Measurements from ENCODE around the gene CKMT1B.
A peak's percentile ranks its signal among the peaks of the same experiment; 100 is the strongest.
"Not testable (repeated sequence)": the region's sequence is repeated elsewhere in the genome, so short reads cannot be mapped to it uniquely, and the experiment has no call there.

CKMT1B gene

GRCh38 chr15:43593328-43594190, at the start of gene CKMT1B:
Gene CKMT1B, plus strand, starts transcription at chr15:43594027. Its CDS starts 192 bp downstream, at chr15:43594219.
- H3K4me1 ChIP-seq; H3K27ac ChIP-seq; H3K36me3 ChIP-seq; H3K4me3 ChIP-seq; H3K27me3 ChIP-seq; DNase-seq; intact Hi-C loops (cut with DNase I; ENCODE audit: low total_unique reads); H3K9me3 ChIP-seq: not testable (repeated sequence)

- peaks cover 0 to 11% (median 0%) of the 10 kb centered on the region in 3 donors for H3K36me3 ChIP-seq
- H3K27ac ChIP-seq, result no peak overlapping the region
- intact Hi-C loops (cut with DNase I; ENCODE audit: low total_unique reads), result no loop called here
- no peak for TF ChIP-seq CTCF (IDR thresholded peaks at IDR 0.05)
- H3K4me3 ChIP-seq, result no peak overlapping the region
- H3K9me3 ChIP-seq, result no peaks in the 10 kb centered on the region
- no peaks in the 10 kb centered on the region for H3K4me1 ChIP-seq
- H3K27me3 ChIP-seq, result no peaks in the 10 kb centered on the region
- DNase-seq, result no peak
These were observed 49.6 kb upstream of the CKMT1B start for GRCh38 chr15:43544266-43544665.

GRCh38 chr15:43545426-43545825, 48.4 kb upstream of the CKMT1B start:
- H3K36me3 ChIP-seq, result peaks cover 0 to 11% (median 0%) of the 10 kb centered on the region in 3 donors
- H3K4me1 ChIP-seq, result no peaks in the 10 kb centered on the region
- H3K27me3 ChIP-seq, result no peaks in the 10 kb centered on the region
- no peak for TF ChIP-seq CTCF (IDR thresholded peaks at IDR 0.05)
- intact Hi-C loops (cut with DNase I; ENCODE audit: low total_unique reads), result no loop called here
- H3K9me3 ChIP-seq, result no peaks in the 10 kb centered on the region
- no peak overlapping the region for H3K4me3 ChIP-seq
- no peak overlapping the region for H3K27ac ChIP-seq
- DNase-seq, result no peak

GRCh38 chr15:43547539-43547938, 46.3 kb upstream of the CKMT1B start:
- peaks cover 0 to 12% (median 0%) of the 10 kb centered on the region in 3 donors for H3K36me3 ChIP-seq

GRCh38 chr15:43550527-43551363, 43.1 kb upstream of the CKMT1B start:
- H3K4me1 ChIP-seq, result no peaks in the 10 kb centered on the region
- H3K9me3 ChIP-seq, result no peaks in the 10 kb centered on the region
- H3K27ac ChIP-seq, result no peak overlapping the region
- peaks cover 0 to 38% (median 4%) of the 10 kb centered on the region in 3 donors for H3K36me3 ChIP-seq
- DNase-seq, result peak in 1 of 2 donors; percentile 51
- no peak overlapping the region for H3K4me3 ChIP-seq
- TF ChIP-seq CTCF (IDR thresholded peaks at IDR 0.05), result no peak
- H3K27me3 ChIP-seq, result no peaks in the 10 kb centered on the region
- intact Hi-C loops (cut with DNase I; ENCODE audit: low total_unique reads), result no loop called here

More at GRCh38 chr15:43547539-43547938, 46.3 kb upstream of the CKMT1B start:
- Histone ChIP-seq H3K27ac (no peak overlapping the region), H3K4me1 (no peaks in the 10 kb centered on the region), H3K4me3 (no peak overlapping the region), H3K9me3 (no peaks in the 10 kb centered on the region), H3K27me3 (no peaks in the 10 kb centered on the region)
- no peak for DNase-seq
- intact Hi-C loops (cut with DNase I; ENCODE audit: low total_unique reads), result no loop called here
- no peak for TF ChIP-seq CTCF (IDR thresholded peaks at IDR 0.05)

- intact Hi-C loops (cut with DNase I; ENCODE audit: low total_unique reads), result no loop called here
- no peak for DNase-seq
- Histone ChIP-seq H3K9me3 (no peaks in the 10 kb centered on the region), H3K4me3 (no peak overlapping the region), H3K36me3 (peaks cover 7 to 54% (median 8%) of the 10 kb centered on the region in 3 donors), H3K27ac (no peak overlapping the region), H3K4me1 (no peaks in the 10 kb centered on the region), H3K27me3 (no peaks in the 10 kb centered on the region)
- no peak for TF ChIP-seq CTCF (IDR thresholded peaks at IDR 0.05)
These were observed 41.6 kb upstream of the CKMT1B start for GRCh38 chr15:43552256-43552655.
